HT1080 (cell line): Measurements from ENCODE around the gene ADAMTS1. TPM values are rescaled to one million over a fixed set of nuclear protein-coding genes. Genes with fewer than 3 reads are reported as not detected.

Experiments used
- total RNA-seq: library from RNA; depleted of rRNA; stranded (reverse); fragments of >200 nt; shearing (Covaris generic); gene quantifications from 2 replicates; pipeline ENCODE4 v1.2.3, GENCODE V29; 2014; rRNA removed

The ADAMTS1 gene
- total RNA-seq, 1 experiment from 2014 or later = not detected

Other genes starting within 250 kb of the ADAMTS1 start
- gene ADAMTS5, start 121.7 kb upstream of the ADAMTS1 start, total RNA-seq = not detected in 2 replicates